Gastrocnemius medialis (tissue), 4 donors: ENCODE measurements around the gene HAL. TPM values are rescaled to one million over a fixed set of nuclear protein-coding genes. Genes with fewer than 3 reads are reported as not detected.

Experiments
- ATAC-seq, 2 donors: fragments of 150-250 bp; one replicate each; pipeline ENCODE4 v1.9.1; 2016
- DNase-seq, 2 donors: peaks; one replicate each; pipeline ENCODE4 v3.0.0-alpha.2; 2019
- H3K27ac ChIP-seq, 4 donors: fragments of 200-600 bp; sonication (generic); 1 replicate in 1 of 4; 2 replicates in 3 of 4; pipeline ENCODE4 v1.5.1; 2016 to 2018; ENCODE audit warnings: mild to moderate bottlenecking in 2 of 4, moderate library complexity in 1 of 4
- H3K27me3 ChIP-seq, 3 donors: fragments of 200-600 bp; sonication (generic) in 2 of 3; 1 replicate in 1 of 3; 2 replicates in 2 of 3; pipeline versions ENCODE4 v1.5.1 to v1.6.0; 2016 to 2019; ENCODE audit warnings: mild to moderate bottlenecking in 1 of 3, moderate library complexity in 1 of 3
- H3K36me3 ChIP-seq, 2 donors: fragments of 200-600 bp; sonication (generic) in 1 of 2; one replicate each; pipeline ENCODE4 v1.5.1; 2017 to 2018
- H3K4me1 ChIP-seq, 2 donors: fragments of 200-600 bp; sonication (generic) in 1 of 2; one replicate each; pipeline ENCODE4 v1.5.1; 2016 to 2017; ENCODE audit warnings: mild to moderate bottlenecking in 2 of 2
- H3K4me3 ChIP-seq, 4 donors: fragments of 200-600 bp; sonication (generic) in 3 of 4; 1 replicate in 1 of 4; 2 replicates in 3 of 4; pipeline ENCODE4 v1.5.1; 2016 to 2019; ENCODE audit warnings: mild to moderate bottlenecking in 2 of 4
- H3K9me3 ChIP-seq, 3 donors: fragments of 200-600 bp; sonication (generic) in 2 of 3; 1 replicate in 1 of 3; 2 replicates in 2 of 3; pipeline ENCODE4 v1.5.1; 2016 to 2019
- CTCF ChIP-seq, 5 experiments: fragments of 450-650 bp in 3 of 5; fragments of 200-600 bp in 2 of 5; sonication (generic) in 2 of 5; IDR thresholded peaks in 4 of 5; conservative IDR thresholded peaks in 1 of 5; 1 replicate in 4 of 5; 2 replicates in 1 of 5; pipeline ENCODE4 v1.5.1; 2016 to 2019; ENCODE audit warnings: antibody characterized with exemption in 5 of 5, mild to moderate bottlenecking in 3 of 5, moderate library complexity in 3 of 5
- POLR2A ChIP-seq, 2 donors: fragments of 450-650 bp; IDR thresholded peaks; one replicate each; pipeline ENCODE4 v1.6.1; 2017; ENCODE audit warnings: antibody characterized with exemption in 2 of 2, mild to moderate bottlenecking in 2 of 2, moderate library complexity in 2 of 2
- in situ Hi-C, 4 donors: fragments of 200-750 bp; cut with MboI; loops; one replicate each; pipeline versions ENCODE4 v1.15.0 to v1.8.0; 2017; ENCODE audit warnings: low sequenced_read_pairs in 4 of 4
- intact Hi-C: fragments of 100-400 bp; cut with DNase I; formaldehyde crosslinking; loops from one replicate; pipeline ENCODE4 v1.15.1; 2023; ENCODE audit warnings: low total_unique reads
- total RNA-seq, 4 donors: library from RNA; depleted of rRNA; stranded (reverse); fragments of >200 nt; gene quantifications; one replicate each; pipeline versions ENCODE4 v1.1.0 to v1.2.3, GENCODE V29; 2016

HAL gene
- total RNA-seq, 4 donors from 2014 or later: 0.59 to 1.3 (median 1.3) TPM; not detected in 1

GRCh38 chr12:95980437-95980836, 15.7 kb downstream of the HAL start:
- no peak for TF ChIP-seq CTCF (IDR thresholded peaks at IDR 0.05 in 4 of 5, conservative IDR thresholded peaks at IDR 0.05 in 1 of 5)
- no peak for TF ChIP-seq POLR2A (IDR thresholded peaks at IDR 0.05)
- Histone ChIP-seq H3K27me3 (no peaks in the 10 kb centered on the region), H3K36me3 (no peaks in the 10 kb centered on the region), H3K4me3 (no peak overlapping the region), H3K27ac (no peak overlapping the region), H3K9me3 (no peaks in the 10 kb centered on the region), H3K4me1 (no peaks in the 10 kb centered on the region)
- in situ Hi-C loops (no loop called here), intact Hi-C loops (no loop called here)
- no peak for DNase-seq
- no peak for ATAC-seq

GRCh38 chr12:95978774-95979173, 17.4 kb downstream of the HAL start:
- Histone ChIP-seq H3K36me3 (no peaks in the 10 kb centered on the region), H3K27me3 (no peaks in the 10 kb centered on the region), H3K4me1 (no peaks in the 10 kb centered on the region), H3K27ac (no peak overlapping the region), H3K9me3 (no peaks in the 10 kb centered on the region), H3K4me3 (no peak overlapping the region)
- DNase-seq: no peak
- intact Hi-C loops: no loop called here
- in situ Hi-C loops: no loop called here
- no peak for ATAC-seq
- TF ChIP-seq CTCF (IDR thresholded peaks at IDR 0.05 in 4 of 5, conservative IDR thresholded peaks at IDR 0.05 in 1 of 5): no peak
- no peak for TF ChIP-seq POLR2A (IDR thresholded peaks at IDR 0.05)

GRCh38 chr12:95978351-95978750, 17.8 kb downstream of the HAL start:
- intact Hi-C loops (no loop called here), in situ Hi-C loops (no loop called here)
- no peak for ATAC-seq
- H3K27ac ChIP-seq: no peak overlapping the region
- no peaks in the 10 kb centered on the region for H3K9me3 ChIP-seq
- H3K4me3 ChIP-seq: no peak overlapping the region
- no peak for TF ChIP-seq POLR2A (IDR thresholded peaks at IDR 0.05)
- no peak for TF ChIP-seq CTCF (IDR thresholded peaks at IDR 0.05 in 4 of 5, conservative IDR thresholded peaks at IDR 0.05 in 1 of 5)
- no peaks in the 10 kb centered on the region for H3K27me3 ChIP-seq
- no peak for DNase-seq
- no peaks in the 10 kb centered on the region for H3K4me1 ChIP-seq
- H3K36me3 ChIP-seq: no peaks in the 10 kb centered on the region

GRCh38 chr12:95977764-95978305, 18.3 kb downstream of the HAL start:
- no peaks in the 10 kb centered on the region for H3K36me3 ChIP-seq
- no peaks in the 10 kb centered on the region for H3K9me3 ChIP-seq
- no peak for ATAC-seq
- no peak for DNase-seq
- H3K27ac ChIP-seq: no peak overlapping the region
- no peaks in the 10 kb centered on the region for H3K27me3 ChIP-seq
- no peak overlapping the region for H3K4me3 ChIP-seq
- intact Hi-C loops: no loop called here
- TF ChIP-seq CTCF (IDR thresholded peaks at IDR 0.05 in 4 of 5, conservative IDR thresholded peaks at IDR 0.05 in 1 of 5) (no peak), POLR2A (IDR thresholded peaks at IDR 0.05) (no peak)
- in situ Hi-C loops: no loop called here
- H3K4me1 ChIP-seq: no peaks in the 10 kb centered on the region

GRCh38 chr12:95976416-95976832, 19.7 kb downstream of the HAL start:
- in situ Hi-C loops: no loop called here
- no peaks in the 10 kb centered on the region for H3K27me3 ChIP-seq
- H3K4me3 ChIP-seq: no peak overlapping the region
- H3K4me1 ChIP-seq: no peaks in the 10 kb centered on the region
- TF ChIP-seq POLR2A (IDR thresholded peaks at IDR 0.05) (no peak), CTCF (IDR thresholded peaks at IDR 0.05 in 4 of 5, conservative IDR thresholded peaks at IDR 0.05 in 1 of 5) (no peak)
- no peak for DNase-seq
- no peak overlapping the region for H3K27ac ChIP-seq
- intact Hi-C loops: no loop called here
- ATAC-seq: no peak
- no peaks in the 10 kb centered on the region for H3K36me3 ChIP-seq
- no peaks in the 10 kb centered on the region for H3K9me3 ChIP-seq
